ENCODE data around the gene ZNF775. TPM values are rescaled to one million over a fixed set of nuclear protein-coding genes. Genes with fewer than 3 reads are reported as not detected.
A peak's percentile ranks its signal among the peaks of the same experiment; 100 is the strongest.

The ZNF775 gene
- total RNA-seq (2021) (3.1 and 3.4 TPM in 2 replicates), Bru-seq, nascent RNA (percentile 29 among the genes with signal in this experiment), BruChase-seq, experiment 1, labeled RNA remaining after a 2-hour chase (percentile 39 among the genes with signal in this experiment), BruChase-seq, experiment 2, labeled RNA remaining after a 6-hour chase (percentile 50 among the genes with signal in this experiment)
- long read RNA-seq, transcript ZNF775-201 (3 exons, 2,257 nt): major isoform, 5 of 8 reads
- long read RNA-seq, partial matches to known transcripts: 3 of 8 reads
- long read RNA-seq, other reads (novel, unspliced or antisense): 0 of 8 reads

DNA sequence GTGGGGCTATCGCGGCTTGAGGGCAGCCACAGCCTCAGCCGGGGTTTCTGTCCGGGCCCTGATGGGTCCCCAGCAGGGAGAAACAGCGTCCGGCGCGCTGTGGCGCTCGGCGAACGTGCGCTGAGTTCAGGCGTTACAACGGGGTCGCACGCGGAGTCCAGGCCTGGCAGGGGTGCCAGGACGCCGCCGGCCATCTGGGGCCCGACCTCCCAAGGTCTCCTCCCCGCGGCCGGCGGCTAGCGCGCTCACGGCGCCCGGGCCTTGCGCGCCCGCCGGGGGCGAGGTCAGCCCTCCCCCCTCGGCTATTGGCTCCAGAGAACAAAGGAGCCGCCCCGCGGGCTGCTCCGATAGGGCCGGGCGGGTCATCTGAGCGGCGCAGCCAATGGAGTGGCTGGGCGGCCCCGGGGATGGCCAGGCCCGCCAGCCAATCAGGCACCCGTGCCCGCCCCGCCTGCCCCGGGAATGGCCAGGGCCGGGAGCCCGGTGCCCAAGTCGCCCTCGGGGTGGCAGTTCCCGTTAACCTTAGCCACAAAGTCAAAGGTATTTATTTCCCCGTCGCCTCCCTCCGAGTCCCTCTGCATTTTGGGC lies at the start of gene ZNF775:
Gene ZNF775 (plus strand): TSS at position 478 of the 588 bp plus-strand sequence. CDS start 9,141 bp downstream, outside the sequence.
- POLR2A ChIA-PET (ENCODE audit: unreplicated experiment): interaction anchor here (0.6 to 1.1 kb wide), 3 partner anchors 13 to 848 kb away, joined by 3 to 8 read pairs (median 3); no protein-coding TSS in a partner anchor

GRCh38 chr7:150329331-150330120 lies 49.6 kb upstream of the ZNF775 start:
- H3K27ac ChIP-seq: no peak overlapping the region
- H3K79me2 ChIP-seq (ENCODE audit: low read depth): peaks cover 37% of the 10 kb centered on the region
- H3K4me3 ChIP-seq: no peak overlapping the region
- peaks cover 40% of the 10 kb centered on the region for H3K36me3 ChIP-seq (ENCODE audit: low read depth)
- no peaks in the 10 kb centered on the region for H3K9me3 ChIP-seq (ENCODE audit: insufficient read depth, low read depth)
- no peak for TF ChIP-seq EZH2 (IDR thresholded peaks at IDR 0.05; ENCODE audit: low read depth)
- TF ChIP-seq, protein P1, sequence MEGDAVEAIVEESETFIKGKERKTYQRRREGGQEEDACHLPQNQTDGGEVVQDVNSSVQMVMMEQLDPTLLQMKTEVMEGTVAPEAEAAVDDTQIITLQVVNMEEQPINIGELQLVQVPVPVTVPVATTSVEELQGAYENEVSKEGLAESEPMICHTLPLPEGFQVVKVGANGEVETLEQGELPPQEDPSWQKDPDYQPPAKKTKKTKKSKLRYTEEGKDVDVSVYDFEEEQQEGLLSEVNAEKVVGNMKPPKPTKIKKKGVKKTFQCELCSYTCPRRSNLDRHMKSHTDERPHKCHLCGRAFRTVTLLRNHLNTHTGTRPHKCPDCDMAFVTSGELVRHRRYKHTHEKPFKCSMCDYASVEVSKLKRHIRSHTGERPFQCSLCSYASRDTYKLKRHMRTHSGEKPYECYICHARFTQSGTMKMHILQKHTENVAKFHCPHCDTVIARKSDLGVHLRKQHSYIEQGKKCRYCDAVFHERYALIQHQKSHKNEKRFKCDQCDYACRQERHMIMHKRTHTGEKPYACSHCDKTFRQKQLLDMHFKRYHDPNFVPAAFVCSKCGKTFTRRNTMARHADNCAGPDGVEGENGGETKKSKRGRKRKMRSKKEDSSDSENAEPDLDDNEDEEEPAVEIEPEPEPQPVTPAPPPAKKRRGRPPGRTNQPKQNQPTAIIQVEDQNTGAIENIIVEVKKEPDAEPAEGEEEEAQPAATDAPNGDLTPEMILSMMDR (conservative IDR thresholded peaks at IDR 0.05): no peak
- intact Hi-C loops (cut with micrococcal nuclease; ENCODE audit: unreplicated experiment): no loop called here
- no peak for DNase-seq
- no peaks in the 10 kb centered on the region for H4K20me1 ChIP-seq (ENCODE audit: insufficient read depth)
- H3F3A ChIP-seq (ENCODE audit: insufficient read depth, low read depth): 0 out of 2 replicates have a peak, but pooled peaks cover 7% of the 10 kb centered on the region
- no peaks in the 10 kb centered on the region for H3K27me3 ChIP-seq (ENCODE audit: insufficient read depth, low read depth)
- peaks cover 13% of the 10 kb centered on the region for H3K4me1 ChIP-seq (replicated peaks; ENCODE audit: insufficient read depth)
- ChIA-PET CTCF (no interaction called here), POLR2A (ENCODE audit: unreplicated experiment) (no interaction called here)
- BruUV-seq (replicated peaks): no TSS peak
- H3K4me2 ChIP-seq: no peak overlapping the region
- no peaks in the 10 kb centered on the region for H3K9me2 ChIP-seq (ENCODE audit: insufficient read depth)
- no peak overlapping the region for H2AFZ ChIP-seq

More for the DNA sequence above, at the start of gene ZNF775:
- CTCF ChIA-PET: no interaction called here
- H3K4me3 ChIP-seq: peak within 1 kb of the TSS; percentile 89
- H3K27ac ChIP-seq: peak within 1 kb of the TSS; percentile 31
- H3K4me2 ChIP-seq: peak within 1 kb of the TSS; percentile 88
- TF ChIP-seq, protein P1 (conservative IDR thresholded peaks at IDR 0.05): no peak
- TF ChIP-seq EZH2 (IDR thresholded peaks at IDR 0.05; ENCODE audit: low read depth): no peak
- DNase-seq: peak; percentile 89 to 99
- peak within 1 kb of the TSS; percentile 94 for H2AFZ ChIP-seq
- H3K9me2 ChIP-seq (ENCODE audit: insufficient read depth): no peaks in the 10 kb centered on the region
- peaks cover 55% of the 10 kb centered on the region for H3F3A ChIP-seq (ENCODE audit: insufficient read depth, low read depth)
- peaks cover 6% of the 10 kb centered on the region; the same call in 1 of the 2 replicates for H4K20me1 ChIP-seq (ENCODE audit: insufficient read depth)
- no TSS peak for BruUV-seq (replicated peaks)
- H3K79me2 ChIP-seq (ENCODE audit: low read depth): 0 out of 2 replicates have a peak, but pooled peaks cover 4% of the 10 kb centered on the region
- no peaks in the 10 kb centered on the region for H3K9me3 ChIP-seq (ENCODE audit: insufficient read depth, low read depth)
- no peaks in the 10 kb centered on the region for H3K27me3 ChIP-seq (ENCODE audit: insufficient read depth, low read depth)
- peaks cover 20% of the 10 kb centered on the region for H3K4me1 ChIP-seq (replicated peaks; ENCODE audit: insufficient read depth)
- H3K36me3 ChIP-seq (ENCODE audit: low read depth): peaks cover 5% of the 10 kb centered on the region; the same call in 1 of the 2 replicates
- intact Hi-C loops (cut with micrococcal nuclease; ENCODE audit: unreplicated experiment): loop anchor here (1.0 to 2.0 kb wide), 5 partner anchors 11 to 42 kb away; partner anchors contain the start of gene REPIN1

DNA sequence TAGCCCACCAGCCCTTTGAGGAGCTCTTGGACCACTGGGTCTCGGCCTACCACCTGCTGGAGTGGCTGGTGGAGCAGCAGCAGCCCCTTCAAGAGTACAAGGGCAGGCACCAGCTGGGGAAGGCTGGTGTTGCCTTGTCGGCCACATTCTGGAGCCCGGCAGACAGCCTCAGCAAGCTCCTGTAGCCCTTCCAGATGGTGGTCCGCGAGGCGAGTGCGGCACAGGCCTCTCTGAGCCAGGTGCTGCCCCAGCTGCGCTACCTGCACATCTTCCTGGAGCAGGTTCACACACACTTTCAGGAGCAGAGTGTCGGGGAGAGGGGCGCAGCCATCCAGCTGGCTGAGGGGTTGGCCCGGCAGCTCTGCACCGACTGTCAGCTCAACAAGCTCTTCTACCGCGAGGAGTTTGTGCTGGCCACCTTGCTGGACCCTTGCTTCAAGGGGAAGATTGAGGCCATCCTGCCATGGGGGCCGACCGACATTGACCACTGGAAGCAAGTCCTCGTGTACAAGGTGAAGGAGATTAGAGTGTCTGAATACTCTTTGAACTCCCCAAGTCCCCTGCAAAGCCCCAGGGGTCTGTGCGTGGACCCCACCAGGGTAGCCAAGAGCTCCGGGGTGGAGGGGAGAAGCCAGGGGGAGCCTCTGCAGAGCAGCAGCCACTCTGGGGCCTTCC lies 48.8 kb upstream of the ZNF775 start:
- no peak overlapping the region for H3K4me2 ChIP-seq
- no peaks in the 10 kb centered on the region for H3K9me3 ChIP-seq (ENCODE audit: insufficient read depth, low read depth)
- H4K20me1 ChIP-seq (ENCODE audit: insufficient read depth): no peaks in the 10 kb centered on the region
- peaks cover 29% of the 10 kb centered on the region for H3K79me2 ChIP-seq (ENCODE audit: low read depth)
- intact Hi-C loops (cut with micrococcal nuclease; ENCODE audit: unreplicated experiment): no loop called here
- no peak overlapping the region for H2AFZ ChIP-seq
- TF ChIP-seq EZH2 (IDR thresholded peaks at IDR 0.05; ENCODE audit: low read depth): no peak
- TF ChIP-seq, protein P1 (conservative IDR thresholded peaks at IDR 0.05): no peak
- no peak overlapping the region for H3K4me3 ChIP-seq
- peaks cover 38% of the 10 kb centered on the region for H3K36me3 ChIP-seq (ENCODE audit: low read depth)
- no peak overlapping the region for H3K27ac ChIP-seq
- ChIA-PET POLR2A (ENCODE audit: unreplicated experiment) (no interaction called here), CTCF (no interaction called here)
- no peak for DNase-seq
- H3K9me2 ChIP-seq (ENCODE audit: insufficient read depth): no peaks in the 10 kb centered on the region
- no TSS peak for BruUV-seq (replicated peaks)
- no peaks in the 10 kb centered on the region for H3F3A ChIP-seq (ENCODE audit: insufficient read depth, low read depth)
- no peaks in the 10 kb centered on the region for H3K27me3 ChIP-seq (ENCODE audit: insufficient read depth, low read depth)
- peaks cover 5% of the 10 kb centered on the region for H3K4me1 ChIP-seq (replicated peaks; ENCODE audit: insufficient read depth)
